Activated naive CD8-positive, alpha-beta T cell treated with anti-CD3 and anti-CD28 coated beads for 36 hours (primary cell): ENCODE results near the gene RTTN. TPM values are rescaled to one million over a fixed set of nuclear protein-coding genes. Genes with fewer than 3 reads are reported as not detected.

ENCODE experiments used
- DNase-seq: peaks from one replicate; pipeline ENCODE4 v3.0.0; 2021
- H3K27ac Mint-ChIP-seq: one replicate; pipeline ENCODE4 v1.8.0; 2022; ENCODE audit warnings: mild to moderate bottlenecking, moderate library complexity, mixed read lengths
- H3K27me3 Mint-ChIP-seq: one replicate; pipeline ENCODE4 v1.8.0; 2022; ENCODE audit warnings: mild to moderate bottlenecking, mixed read lengths
- H3K36me3 Mint-ChIP-seq: one replicate; pipeline ENCODE4 v1.8.0; 2021; ENCODE audit warnings: mild to moderate bottlenecking, mixed read lengths
- H3K4me1 Mint-ChIP-seq: one replicate; pipeline ENCODE4 v1.8.0; 2021; ENCODE audit warnings: mixed read lengths
- H3K4me3 Mint-ChIP-seq: one replicate; pipeline ENCODE4 v1.8.0; 2022; ENCODE audit warnings: mild to moderate bottlenecking, moderate library complexity, mixed read lengths
- H3K9me3 Mint-ChIP-seq: one replicate; pipeline ENCODE4 v1.8.0; 2022; ENCODE audit warnings: mixed read lengths
- total RNA-seq, 2 experiments: library from RNA; stranded (reverse); gene quantifications; one replicate each; pipeline ENCODE4 v1.2.3, GENCODE V29; 2021

The RTTN gene
- total RNA-seq, 2 experiments from 2014 or later = 21.5 to 22.5 TPM

DNA sequence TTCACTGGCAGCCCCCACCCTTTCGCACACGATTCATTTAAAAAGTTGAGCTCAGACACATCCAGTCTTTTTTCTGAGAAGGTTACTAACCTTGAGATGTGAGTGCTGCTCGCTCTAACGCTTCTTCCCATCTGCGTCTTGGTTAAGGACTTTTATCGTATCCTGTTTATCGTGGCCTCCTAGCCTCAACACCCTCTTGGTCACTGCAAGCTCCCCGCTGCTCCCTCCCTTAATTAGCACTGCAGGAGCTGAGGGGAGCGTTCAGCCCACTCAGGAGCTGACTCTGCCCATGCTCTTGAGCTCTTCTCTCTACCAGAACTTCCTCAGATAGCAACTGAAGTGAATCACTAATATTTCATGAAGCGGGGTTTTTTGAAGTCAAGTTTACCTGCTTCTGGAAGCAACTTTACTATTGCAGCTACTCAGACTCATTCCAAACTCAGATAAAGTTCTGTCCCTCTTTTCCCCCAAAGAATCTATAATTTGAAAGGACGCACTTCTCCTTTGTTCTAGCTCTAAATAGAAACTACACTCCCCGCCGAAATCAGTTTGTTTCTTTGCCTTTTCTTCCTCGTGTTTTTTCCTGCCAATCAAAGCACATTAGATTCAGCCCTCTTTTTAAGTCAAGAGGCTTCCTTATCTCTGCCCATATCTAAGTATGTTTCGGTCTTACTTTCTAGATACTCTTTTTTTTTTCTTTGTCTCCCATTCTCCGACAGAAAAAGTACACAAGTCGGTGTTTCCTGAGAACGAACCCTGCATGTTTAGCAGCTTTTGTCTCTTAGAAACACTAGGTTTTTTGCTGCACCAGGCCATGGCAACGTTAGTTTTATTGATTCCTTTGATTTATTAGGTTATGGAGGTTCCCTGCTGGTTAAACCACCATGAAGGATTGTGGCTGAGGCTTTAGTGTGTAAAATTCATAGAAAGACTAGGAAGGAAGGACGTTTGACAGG, 248.5 kb downstream of the RTTN start:
- Mint-ChIP-seq H3K36me3 (peaks cover 18% of the 10 kb centered on the region), H3K4me3 (no peak overlapping the region), H3K9me3 (peaks cover 4% of the 10 kb centered on the region), H3K27me3 (no peaks in the 10 kb centered on the region), H3K27ac (no peak overlapping the region), H3K4me1 (peaks cover 21% of the 10 kb centered on the region)
- DNase-seq = no peak

- Mint-ChIP-seq H3K4me3 (no peak overlapping the region), H3K36me3 (peaks cover 25% of the 10 kb centered on the region)
These were observed 249.4 kb downstream of the RTTN start for GRCh38 chr18:69956057-69956456.

DNA sequence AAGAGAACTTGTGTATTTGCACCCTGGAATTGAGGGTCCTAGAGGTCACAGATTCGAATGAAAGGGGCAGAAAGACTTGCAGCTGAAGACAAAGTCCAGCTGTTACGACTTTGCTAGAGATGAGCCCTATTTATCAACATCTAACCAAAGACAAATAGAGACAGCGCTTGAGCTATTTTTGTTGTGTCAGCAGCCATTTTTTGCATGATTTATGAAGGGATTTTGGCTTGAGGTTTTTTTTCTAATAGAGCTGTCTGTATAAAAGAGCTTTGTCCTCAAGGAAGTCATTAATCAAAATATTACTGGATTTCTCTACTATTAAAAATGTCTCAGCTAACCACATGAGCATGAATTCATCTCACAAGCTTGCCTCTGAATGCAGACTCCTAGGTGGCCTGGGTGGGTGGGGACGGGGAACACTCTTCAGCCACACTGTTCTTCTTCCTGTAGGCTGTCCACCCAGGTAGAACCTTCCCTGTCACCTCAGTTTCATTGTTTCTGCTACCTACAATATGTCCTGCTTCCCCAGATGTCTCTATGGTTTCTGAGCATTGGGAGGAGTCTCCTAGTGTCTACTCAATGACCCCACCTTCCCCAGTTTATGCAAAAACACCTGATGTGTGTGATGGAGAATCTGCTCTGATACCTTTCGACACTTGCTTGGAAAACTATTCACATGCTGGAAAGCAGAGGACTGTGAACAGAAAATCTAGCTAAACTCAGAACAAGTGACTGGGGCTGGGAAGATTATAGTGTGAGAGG, 250.6 kb downstream of the RTTN start:
- Mint-ChIP-seq H3K36me3 (peaks cover 25% of the 10 kb centered on the region), H3K4me1 (peaks cover 26% of the 10 kb centered on the region), H3K9me3 (peaks cover 9% of the 10 kb centered on the region), H3K4me3 (no peak overlapping the region), H3K27ac (peak overlapping the region; percentile 51), H3K27me3 (no peaks in the 10 kb centered on the region)
- DNase-seq = no peak

More at GRCh38 chr18:69956057-69956456, 249.4 kb downstream of the RTTN start:
- H3K9me3 Mint-ChIP-seq = peaks cover 9% of the 10 kb centered on the region
- no peak for DNase-seq
- H3K4me1 Mint-ChIP-seq = peaks cover 26% of the 10 kb centered on the region
- no peaks in the 10 kb centered on the region for H3K27me3 Mint-ChIP-seq
- H3K27ac Mint-ChIP-seq = no peak overlapping the region

DNA sequence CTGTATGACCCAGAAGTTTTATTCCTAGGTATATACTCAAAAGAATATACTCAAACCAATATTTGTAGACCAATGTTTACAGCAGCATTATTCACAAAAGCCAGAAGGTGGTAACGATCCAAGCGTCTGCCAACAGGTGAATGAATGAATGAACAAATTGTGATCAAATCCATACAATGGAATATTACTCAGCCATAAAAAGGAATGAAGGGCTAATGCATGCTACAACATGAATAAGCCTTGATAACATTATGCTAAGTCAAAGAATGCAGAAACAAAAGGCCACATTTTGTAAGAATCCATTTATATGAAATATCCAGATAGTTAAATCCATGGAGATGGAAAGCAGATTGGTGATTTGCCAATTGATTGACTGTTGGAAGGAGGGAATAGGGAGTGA, 252.3 kb downstream of the RTTN start:
- Mint-ChIP-seq H3K27ac (no peak overlapping the region), H3K4me1 (peaks cover 15% of the 10 kb centered on the region), H3K9me3 (peaks cover 9% of the 10 kb centered on the region), H3K27me3 (no peaks in the 10 kb centered on the region), H3K4me3 (no peak overlapping the region), H3K36me3 (peaks cover 22% of the 10 kb centered on the region)
- no peak for DNase-seq

Other genes with a start within 250 kb of the RTTN start
- 1 to 10 TPM; 2.1 to 2.2 TPM for gene SOCS6, start 83.4 kb upstream of the RTTN start, total RNA-seq